Measurements from ENCODE around the gene ANKRD34B.

Gene ANKRD34B

GRCh38 chr5:80573062-80573461 lies 3.0 kb upstream of the ANKRD34B start:
- in situ Hi-C loops (cut with MboI; ENCODE audit: low sequenced_read_pairs), result no loop called here

GRCh38 chr5:80569086-80569960 lies 757 bp downstream of the ANKRD34B start:
- in situ Hi-C loops (cut with MboI; ENCODE audit: low sequenced_read_pairs), result no loop called here

- in situ Hi-C loops (cut with MboI; ENCODE audit: low sequenced_read_pairs), result no loop called here
Observed at GRCh38 chr5:80568251-80568650, 1.8 kb downstream of the ANKRD34B start.

- in situ Hi-C loops (cut with MboI; ENCODE audit: low sequenced_read_pairs), result no loop called here
Observed at GRCh38 chr5:80566711-80567259, 3.3 kb downstream of the ANKRD34B start.

- in situ Hi-C loops (cut with MboI; ENCODE audit: low sequenced_read_pairs), result no loop called here
Observed at GRCh38 chr5:80565330-80565729, 4.8 kb downstream of the ANKRD34B start.

- in situ Hi-C loops (cut with MboI; ENCODE audit: low sequenced_read_pairs), result no loop called here
Observed at GRCh38 chr5:80559244-80559643, 10.8 kb downstream of the ANKRD34B start.

- in situ Hi-C loops (cut with MboI; ENCODE audit: low sequenced_read_pairs), result no loop called here
Observed at GRCh38 chr5:80555099-80555498, 15.0 kb downstream of the ANKRD34B start.

- in situ Hi-C loops (cut with MboI; ENCODE audit: low sequenced_read_pairs), result no loop called here
Observed at GRCh38 chr5:80554646-80555045, 15.4 kb downstream of the ANKRD34B start.

GRCh38 chr5:80541392-80541791 lies 28.7 kb downstream of the ANKRD34B start:
- in situ Hi-C loops (cut with MboI; ENCODE audit: low sequenced_read_pairs), result no loop called here

GRCh38 chr5:80540691-80541090 lies 29.4 kb downstream of the ANKRD34B start:
- in situ Hi-C loops (cut with MboI; ENCODE audit: low sequenced_read_pairs), result no loop called here

GRCh38 chr5:80516826-80517225 lies 53.3 kb downstream of the ANKRD34B start:
- in situ Hi-C loops (cut with MboI; ENCODE audit: low sequenced_read_pairs), result no loop called here

- in situ Hi-C loops (cut with MboI; ENCODE audit: low sequenced_read_pairs), result no loop called here
Observed at GRCh38 chr5:80509362-80509761, 60.7 kb downstream of the ANKRD34B start.

- in situ Hi-C loops (cut with MboI; ENCODE audit: low sequenced_read_pairs), result no loop called here
Observed at GRCh38 chr5:80508844-80509243, 61.2 kb downstream of the ANKRD34B start.

GRCh38 chr5:80507663-80508062 lies 62.4 kb downstream of the ANKRD34B start:
- in situ Hi-C loops (cut with MboI; ENCODE audit: low sequenced_read_pairs), result no loop called here

Data from HL-60/S4 treated with retinoic acid at 250 ng/mL for 4 days and 3 days (cell line).